ENCODE results near the gene ZCCHC10. TPM values are rescaled to one million over a fixed set of nuclear protein-coding genes. Genes with fewer than 3 reads are reported as not detected.

Gene ZCCHC10
- polyA plus RNA-seq, 1 experiment = 21.1 TPM

DNA sequence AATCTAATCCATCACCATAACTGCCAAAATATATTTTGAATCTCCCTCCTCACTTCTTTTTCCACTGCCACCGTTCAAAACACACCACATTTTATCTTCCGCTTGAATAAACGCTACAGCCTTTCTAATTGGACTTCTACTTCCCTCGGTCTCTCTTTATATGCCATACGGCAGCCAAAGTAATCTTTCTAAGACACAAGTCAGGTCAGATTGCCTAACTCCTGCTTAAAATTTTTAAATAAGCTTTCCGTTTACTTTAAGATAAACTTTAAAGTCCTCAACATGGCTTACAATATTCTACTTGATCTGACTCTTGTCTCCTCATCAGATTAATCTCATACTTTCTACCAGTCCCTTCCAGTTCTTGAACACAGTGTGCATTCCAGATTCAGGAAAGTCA is 72.6 kb downstream of the ZCCHC10 start:
- ChIA-PET CTCF (no interaction called here), POLR2A (no interaction called here)
- no peaks in the 10 kb centered on the region for H3K27me3 ChIP-seq (ENCODE audit: control insufficient read depth, insufficient read depth, low read length)
- peaks cover 9% of the 10 kb centered on the region for H3K36me3 ChIP-seq (ENCODE audit: control insufficient read depth, insufficient read depth, low read length)
- no peak for DNase-seq (ENCODE audit: low read depth)
- no peak overlapping the region for H3K4me3 ChIP-seq (ENCODE audit: low read depth, low read length)
- TF ChIP-seq, protein P1, sequence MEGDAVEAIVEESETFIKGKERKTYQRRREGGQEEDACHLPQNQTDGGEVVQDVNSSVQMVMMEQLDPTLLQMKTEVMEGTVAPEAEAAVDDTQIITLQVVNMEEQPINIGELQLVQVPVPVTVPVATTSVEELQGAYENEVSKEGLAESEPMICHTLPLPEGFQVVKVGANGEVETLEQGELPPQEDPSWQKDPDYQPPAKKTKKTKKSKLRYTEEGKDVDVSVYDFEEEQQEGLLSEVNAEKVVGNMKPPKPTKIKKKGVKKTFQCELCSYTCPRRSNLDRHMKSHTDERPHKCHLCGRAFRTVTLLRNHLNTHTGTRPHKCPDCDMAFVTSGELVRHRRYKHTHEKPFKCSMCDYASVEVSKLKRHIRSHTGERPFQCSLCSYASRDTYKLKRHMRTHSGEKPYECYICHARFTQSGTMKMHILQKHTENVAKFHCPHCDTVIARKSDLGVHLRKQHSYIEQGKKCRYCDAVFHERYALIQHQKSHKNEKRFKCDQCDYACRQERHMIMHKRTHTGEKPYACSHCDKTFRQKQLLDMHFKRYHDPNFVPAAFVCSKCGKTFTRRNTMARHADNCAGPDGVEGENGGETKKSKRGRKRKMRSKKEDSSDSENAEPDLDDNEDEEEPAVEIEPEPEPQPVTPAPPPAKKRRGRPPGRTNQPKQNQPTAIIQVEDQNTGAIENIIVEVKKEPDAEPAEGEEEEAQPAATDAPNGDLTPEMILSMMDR (IDR thresholded peaks at IDR 0.05; ENCODE audit: insufficient read depth, low read depth, low read length) = no peak

DNA sequence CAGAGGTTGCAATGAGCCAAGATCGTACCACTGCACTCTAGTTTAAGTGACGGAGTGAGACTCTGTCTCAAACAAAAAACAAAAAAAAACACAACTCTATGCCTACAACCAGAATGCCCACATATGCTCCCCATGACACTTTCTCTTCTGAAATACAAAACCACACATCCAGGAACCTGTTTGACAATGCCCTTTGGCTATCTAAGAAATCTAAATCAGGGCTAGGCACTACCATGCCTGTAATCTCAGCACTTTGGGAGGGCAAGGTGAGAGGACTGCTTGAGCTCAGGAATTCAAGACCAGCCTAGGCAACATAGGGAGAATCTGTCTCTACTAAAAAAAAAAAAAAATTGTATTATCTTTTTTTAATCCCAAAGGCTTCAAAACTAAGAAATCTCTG is 73.5 kb downstream of the ZCCHC10 start:
- no peaks in the 10 kb centered on the region for H3K27me3 ChIP-seq (ENCODE audit: control insufficient read depth, insufficient read depth, low read length)
- H3K4me3 ChIP-seq (ENCODE audit: low read depth, low read length) = no peak overlapping the region
- DNase-seq (ENCODE audit: low read depth) = no peak
- CTCF ChIA-PET = no interaction called here
- TF ChIP-seq, protein P1 (IDR thresholded peaks at IDR 0.05; ENCODE audit: insufficient read depth, low read depth, low read length) = no peak
- POLR2A ChIA-PET = no interaction called here
- peaks cover 8% of the 10 kb centered on the region for H3K36me3 ChIP-seq (ENCODE audit: control insufficient read depth, insufficient read depth, low read length)

DNA sequence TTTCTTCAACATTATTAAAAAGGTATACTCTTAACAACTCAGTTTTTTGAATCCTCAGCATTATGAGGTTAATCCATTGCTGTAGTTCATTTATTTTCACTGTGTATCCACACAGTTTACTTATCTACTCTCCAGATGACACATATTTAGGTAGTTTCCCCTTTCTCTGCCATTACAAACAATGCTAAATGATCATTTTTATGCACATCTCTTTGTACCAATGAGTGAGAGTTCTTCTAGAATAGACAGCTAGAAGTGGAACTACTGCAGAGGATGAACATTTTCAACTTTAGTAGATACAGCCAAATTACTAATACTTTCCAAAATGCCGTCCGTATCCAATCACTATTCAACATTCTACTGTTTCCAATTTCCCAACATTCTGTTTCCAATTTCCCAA is 74.5 kb downstream of the ZCCHC10 start:
- H3K27me3 ChIP-seq (ENCODE audit: control insufficient read depth, insufficient read depth, low read length) = no peaks in the 10 kb centered on the region
- ChIA-PET CTCF (no interaction called here), POLR2A (no interaction called here)
- no peak overlapping the region for H3K4me3 ChIP-seq (ENCODE audit: low read depth, low read length)
- DNase-seq (ENCODE audit: low read depth) = no peak
- peaks cover 8% of the 10 kb centered on the region for H3K36me3 ChIP-seq (ENCODE audit: control insufficient read depth, insufficient read depth, low read length)
- TF ChIP-seq, protein P1 (IDR thresholded peaks at IDR 0.05; ENCODE audit: insufficient read depth, low read depth, low read length) = no peak

DNA sequence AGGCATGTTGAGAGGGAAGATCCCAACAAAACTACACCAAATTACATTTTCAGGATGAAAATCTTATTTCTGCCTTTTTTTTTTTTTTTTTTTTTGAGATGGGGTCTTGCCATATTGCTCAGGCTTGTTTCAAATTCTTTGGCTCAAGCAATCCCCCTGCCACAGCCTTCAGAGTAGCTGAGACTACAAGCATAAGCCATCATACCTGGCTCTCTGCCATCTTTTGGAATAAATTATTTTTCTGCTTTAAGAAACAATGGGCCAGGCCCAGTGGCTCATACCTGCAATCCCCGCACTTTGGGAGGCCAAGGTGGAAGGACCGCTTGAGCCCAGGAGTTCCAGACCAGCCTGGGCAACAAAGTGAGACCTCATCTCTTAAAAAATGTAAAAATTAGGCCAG is 77.2 kb downstream of the ZCCHC10 start:
- Histone ChIP-seq H3K4me3 (ENCODE audit: low read depth, low read length) (no peak overlapping the region), H3K27me3 (ENCODE audit: control insufficient read depth, insufficient read depth, low read length) (no peaks in the 10 kb centered on the region), H3K36me3 (ENCODE audit: control insufficient read depth, insufficient read depth, low read length) (peaks cover 1% of the 10 kb centered on the region)
- TF ChIP-seq, protein P1 (IDR thresholded peaks at IDR 0.05; ENCODE audit: insufficient read depth, low read depth, low read length) = no peak
- DNase-seq (ENCODE audit: low read depth) = no peak
- ChIA-PET CTCF (interaction anchor here (0.7 kb wide), 1 partner anchor 10 kb away, joined by 3 read pairs; no protein-coding TSS in a partner anchor), POLR2A (no interaction called here)

DNA sequence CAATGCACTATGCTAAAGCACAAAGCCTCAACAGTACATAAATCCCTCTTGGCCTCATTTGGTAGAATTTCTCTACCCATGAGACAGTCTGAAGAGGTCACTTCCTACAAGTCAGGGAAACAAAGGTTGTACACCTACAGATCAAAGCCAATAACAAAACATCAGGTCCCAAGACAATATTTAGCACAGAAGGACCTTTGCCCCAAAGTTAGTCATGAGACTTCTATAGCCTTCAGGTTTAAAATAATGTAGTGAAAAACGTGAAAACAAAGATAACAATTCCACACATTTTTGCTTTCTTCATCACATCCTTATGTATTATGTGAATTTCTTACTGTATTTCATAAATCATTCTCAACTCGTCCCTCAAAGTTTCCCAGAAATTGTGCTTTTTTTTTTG is 78.7 kb downstream of the ZCCHC10 start:
- DNase-seq (ENCODE audit: low read depth) = no peak
- ChIA-PET CTCF (interaction anchor here (1.1 kb wide), 1 partner anchor 26 kb away, joined by 3 read pairs; no protein-coding TSS in a partner anchor), POLR2A (no interaction called here)
- TF ChIP-seq, protein P1 (IDR thresholded peaks at IDR 0.05; ENCODE audit: insufficient read depth, low read depth, low read length) = no peak
- Histone ChIP-seq H3K27me3 (ENCODE audit: control insufficient read depth, insufficient read depth, low read length) (no peaks in the 10 kb centered on the region), H3K36me3 (ENCODE audit: control insufficient read depth, insufficient read depth, low read length) (peaks cover 4% of the 10 kb centered on the region; the same call in 1 of the 2 replicates), H3K4me3 (ENCODE audit: low read depth, low read length) (no peak overlapping the region)

Small RNA genes within 50 kb of the gene (small RNA-seq; reads per million reads assigned to genes)
- gene AC113410.1 (ENCODE audit: insufficient read length, low read depth, low replicate concordance) = not detected
- gene AC113410.3 (ENCODE audit: insufficient read length, low read depth, low replicate concordance) = not detected
- not detected for gene ATP6V0E1P1 (ENCODE audit: insufficient read length, low read depth, low replicate concordance)
- gene RF00019 (ENCODE audit: insufficient read length, low read depth, low replicate concordance) = not detected

Other genes with a start within 250 kb of the ZCCHC10 start
- 53.2 and 67.8 TPM in 2 replicates for gene SEPTIN8, start 249.3 kb downstream of the ZCCHC10 start, polyA plus RNA-seq (2011; rRNA removed)
- gene SOWAHA, start 213.2 kb downstream of the ZCCHC10 start, polyA plus RNA-seq (2011; rRNA removed) = 0.02 TPM in 1 of 2 replicates, not detected in the other
- gene SHROOM1, start 195.9 kb downstream of the ZCCHC10 start, polyA plus RNA-seq (2011; rRNA removed) = 6.4 and 8.5 TPM in 2 replicates
- gene GDF9, start 160.1 kb downstream of the ZCCHC10 start, polyA plus RNA-seq (2011; rRNA removed) = 0.15 and 0.20 TPM in 2 replicates
- gene UQCRQ, start 159.9 kb downstream of the ZCCHC10 start, polyA plus RNA-seq (2011; rRNA removed) = 289 and 292 TPM in 2 replicates
- gene LEAP2, start 152.9 kb downstream of the ZCCHC10 start, polyA plus RNA-seq (2011; rRNA removed) = 0.31 and 0.70 TPM in 2 replicates
- gene AFF4, start 62.9 kb downstream of the ZCCHC10 start, polyA plus RNA-seq (2011; rRNA removed) = 42.5 and 44.2 TPM in 2 replicates
- gene HSPA4, start 25.5 kb upstream of the ZCCHC10 start, polyA plus RNA-seq (2011; rRNA removed) = 16.8 and 37.5 TPM in 2 replicates

All from BJ (cell line).